Smooth muscle cell (in vitro differentiated cells): ENCODE data around the gene CCDC13. TPM values are rescaled to one million over a fixed set of nuclear protein-coding genes. Genes with fewer than 3 reads are reported as not detected.

Experiments
- DNase-seq: peaks from one replicate; lab custom pipeline; 2025; ENCODE audit not compliant: unreplicated experiment; lab: John Stamatoyannopoulos, UW
- H2AFZ ChIP-seq: fragments of 200-600 bp; sonication (generic); 2 replicates; pipeline ENCODE4 v1.6.0; 2016; ENCODE audit warnings: antibody characterized with exemption, low read depth, mild to moderate bottlenecking
- H3F3A ChIP-seq: fragments of 200-600 bp; sonication (generic); 2 replicates; pipeline ENCODE4 v1.6.0; 2017; ENCODE audit warnings: antibody characterized with exemption, low read depth
- H3K27ac ChIP-seq: fragments of 200-600 bp; sonication (generic); 2 replicates; pipeline ENCODE4 v1.5.1; 2016; ENCODE audit warnings: low read depth, mild to moderate bottlenecking
- H3K27me3 ChIP-seq: fragments of 200-600 bp; sonication (generic); 2 replicates; pipeline ENCODE4 v1.6.1; 2016; ENCODE audit warnings: low read depth, mild to moderate bottlenecking
- H3K36me3 ChIP-seq: fragments of 200-600 bp; sonication (generic); 2 replicates; pipeline ENCODE4 v1.5.1; 2016; ENCODE audit warnings: low read depth
- H3K4me1 ChIP-seq: fragments of 200-600 bp; sonication (generic); 2 replicates; pipeline ENCODE4 v1.5.1; 2016; ENCODE audit warnings: low read depth
- H3K4me2 ChIP-seq: fragments of 200-600 bp; sonication (generic); 2 replicates; pipeline ENCODE4 v1.6.0; 2016; ENCODE audit warnings: mild to moderate bottlenecking
- H3K4me3 ChIP-seq: fragments of 200-600 bp; sonication (generic); 2 replicates; pipeline ENCODE4 v1.5.1; 2016; ENCODE audit warnings: mild to moderate bottlenecking
- H3K79me2 ChIP-seq: fragments of 200-600 bp; sonication (generic); 2 replicates; pipeline ENCODE4 v1.6.0; 2016; ENCODE audit warnings: low read depth, mild to moderate bottlenecking
- H3K9ac ChIP-seq: fragments of 200-600 bp; sonication (generic); 2 replicates; pipeline ENCODE4 v1.6.0; 2016; ENCODE audit warnings: low read depth
- H3K9me3 ChIP-seq: fragments of 200-600 bp; sonication (generic); replicated peaks from 2 replicates; pipeline ENCODE4 v1.5.1; 2016; ENCODE audit warnings: low read depth
- H4K20me1 ChIP-seq: fragments of 200-600 bp; sonication (generic); 2 replicates; pipeline ENCODE4 v1.6.0; 2016; ENCODE audit warnings: low read depth
- WGBS: methylation state at CpG from one replicate; pipeline ENCODE4 v1.1.7; 2016; ENCODE audit warnings: low lambda C conversion rate; 5-methylcytosine and 5-hydroxymethylcytosine counted together
- polyA plus RNA-seq: library from polyadenylated mRNA; unstranded; fragments of >200 nt; fragmentation: Nextera tagmentation; extraction: Ambion mirVana; gene quantifications from 2 replicates; pipeline ENCODE4 v1.2.1, GENCODE V29; 2016
- total RNA-seq: library from RNA; depleted of rRNA; stranded (reverse); fragments of >200 nt; gene quantifications from 2 replicates; pipeline ENCODE4 v1.2.3, GENCODE V29; 2014
- TF ChIP-seq, protein P1 (sequence below): fragments of 200-600 bp; sonication (generic); IDR thresholded peaks from 2 replicates; pipeline ENCODE4 v1.5.1; 2017; ENCODE audit warnings: borderline replicate concordance, mild to moderate bottlenecking, antibody characterized with exemption; ENCODE audit not compliant: insufficient read depth, poor library complexity, severe bottlenecking

The CCDC13 gene
- total and polyA plus RNA-seq, 2 experiments from 2014 or later: not detected

DNA sequence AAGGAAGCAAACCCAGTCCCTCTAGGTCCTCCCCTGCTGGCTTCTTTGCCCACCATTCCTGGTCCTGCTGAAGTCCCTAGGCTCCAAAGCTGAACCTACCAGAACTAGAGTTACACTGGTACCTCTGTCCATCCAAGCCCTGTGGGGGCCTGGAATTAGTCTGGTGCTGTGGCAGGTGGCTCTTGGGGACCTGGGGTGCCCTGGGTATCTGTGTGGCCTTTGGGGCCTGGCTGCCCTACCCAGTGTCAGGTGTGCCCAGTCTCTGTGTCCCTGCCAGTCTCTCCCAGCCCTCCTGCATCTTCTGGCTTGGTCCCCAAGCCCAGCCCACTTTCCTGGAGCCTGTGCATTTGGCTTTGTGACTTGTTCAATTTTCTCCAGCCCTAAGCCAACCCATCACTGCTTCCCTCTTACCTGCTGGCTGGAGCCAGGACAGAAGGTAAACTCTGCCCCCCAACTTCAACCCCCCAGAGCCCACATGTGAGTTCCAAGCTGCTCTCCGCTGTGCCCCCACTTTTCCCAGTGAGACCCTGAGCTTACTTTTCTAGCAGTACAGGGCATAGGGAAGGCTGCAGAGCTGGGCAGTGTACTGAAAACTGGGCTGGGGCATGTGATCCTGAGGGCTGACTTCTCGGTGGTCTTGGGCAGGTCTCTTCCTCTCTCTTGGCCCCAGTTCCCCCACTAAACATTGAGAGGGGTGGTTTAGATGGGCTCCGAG is 42.2 kb downstream of the CCDC13 start:
- Histone ChIP-seq H3K9me3 (no peaks in the 10 kb centered on the region), H4K20me1 (no peaks in the 10 kb centered on the region), H3K27ac (no peak overlapping the region), H3F3A (no peaks in the 10 kb centered on the region), H3K4me1 (peaks cover 4% of the 10 kb centered on the region), H3K79me2 (no peaks in the 10 kb centered on the region), H3K36me3 (no peaks in the 10 kb centered on the region), H3K4me2 (no peak overlapping the region), H3K9ac (no peak overlapping the region), H3K27me3 (no peaks in the 10 kb centered on the region), H3K4me3 (no peak overlapping the region), H2AFZ (no peak overlapping the region)
- TF ChIP-seq, protein P1, sequence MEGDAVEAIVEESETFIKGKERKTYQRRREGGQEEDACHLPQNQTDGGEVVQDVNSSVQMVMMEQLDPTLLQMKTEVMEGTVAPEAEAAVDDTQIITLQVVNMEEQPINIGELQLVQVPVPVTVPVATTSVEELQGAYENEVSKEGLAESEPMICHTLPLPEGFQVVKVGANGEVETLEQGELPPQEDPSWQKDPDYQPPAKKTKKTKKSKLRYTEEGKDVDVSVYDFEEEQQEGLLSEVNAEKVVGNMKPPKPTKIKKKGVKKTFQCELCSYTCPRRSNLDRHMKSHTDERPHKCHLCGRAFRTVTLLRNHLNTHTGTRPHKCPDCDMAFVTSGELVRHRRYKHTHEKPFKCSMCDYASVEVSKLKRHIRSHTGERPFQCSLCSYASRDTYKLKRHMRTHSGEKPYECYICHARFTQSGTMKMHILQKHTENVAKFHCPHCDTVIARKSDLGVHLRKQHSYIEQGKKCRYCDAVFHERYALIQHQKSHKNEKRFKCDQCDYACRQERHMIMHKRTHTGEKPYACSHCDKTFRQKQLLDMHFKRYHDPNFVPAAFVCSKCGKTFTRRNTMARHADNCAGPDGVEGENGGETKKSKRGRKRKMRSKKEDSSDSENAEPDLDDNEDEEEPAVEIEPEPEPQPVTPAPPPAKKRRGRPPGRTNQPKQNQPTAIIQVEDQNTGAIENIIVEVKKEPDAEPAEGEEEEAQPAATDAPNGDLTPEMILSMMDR: no peak
- DNase-seq: no peak
- WGBS: 96% methylated on average over 3 of the region's 3 CpGs

DNA sequence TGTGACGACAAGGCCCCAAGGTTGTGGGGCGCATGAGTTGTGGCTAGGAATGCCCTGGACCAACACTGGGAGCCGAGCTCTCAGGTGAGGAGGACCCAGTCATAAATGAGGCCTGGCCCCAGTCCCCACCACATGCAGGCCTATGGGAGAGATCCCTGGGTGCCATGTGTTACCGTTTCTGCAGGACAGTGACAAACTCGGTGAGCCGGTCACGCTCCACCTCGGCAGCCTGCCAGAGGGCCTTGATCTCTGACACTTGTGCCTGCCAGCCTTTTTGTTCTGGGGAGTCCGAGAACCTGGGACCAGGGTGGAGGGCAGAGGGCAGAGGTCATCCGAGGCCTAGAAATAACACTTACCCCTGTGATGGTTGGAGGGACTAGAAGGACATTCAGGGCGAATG is 42.8 kb downstream of the CCDC13 start:
- 96% methylated on average over 11 of the region's 11 CpGs for WGBS
- no peaks in the 10 kb centered on the region for H3F3A ChIP-seq
- H3K27ac ChIP-seq: no peak overlapping the region
- H2AFZ ChIP-seq: no peak overlapping the region
- no peaks in the 10 kb centered on the region for H3K79me2 ChIP-seq
- DNase-seq: no peak
- H3K9me3 ChIP-seq: no peaks in the 10 kb centered on the region
- peaks cover 4% of the 10 kb centered on the region for H3K4me1 ChIP-seq
- no peak overlapping the region for H3K4me2 ChIP-seq
- H3K36me3 ChIP-seq: no peaks in the 10 kb centered on the region
- no peak overlapping the region for H3K9ac ChIP-seq
- no peak overlapping the region for H3K4me3 ChIP-seq
- no peaks in the 10 kb centered on the region for H3K27me3 ChIP-seq
- TF ChIP-seq, protein P1: no peak
- H4K20me1 ChIP-seq: no peaks in the 10 kb centered on the region

DNA sequence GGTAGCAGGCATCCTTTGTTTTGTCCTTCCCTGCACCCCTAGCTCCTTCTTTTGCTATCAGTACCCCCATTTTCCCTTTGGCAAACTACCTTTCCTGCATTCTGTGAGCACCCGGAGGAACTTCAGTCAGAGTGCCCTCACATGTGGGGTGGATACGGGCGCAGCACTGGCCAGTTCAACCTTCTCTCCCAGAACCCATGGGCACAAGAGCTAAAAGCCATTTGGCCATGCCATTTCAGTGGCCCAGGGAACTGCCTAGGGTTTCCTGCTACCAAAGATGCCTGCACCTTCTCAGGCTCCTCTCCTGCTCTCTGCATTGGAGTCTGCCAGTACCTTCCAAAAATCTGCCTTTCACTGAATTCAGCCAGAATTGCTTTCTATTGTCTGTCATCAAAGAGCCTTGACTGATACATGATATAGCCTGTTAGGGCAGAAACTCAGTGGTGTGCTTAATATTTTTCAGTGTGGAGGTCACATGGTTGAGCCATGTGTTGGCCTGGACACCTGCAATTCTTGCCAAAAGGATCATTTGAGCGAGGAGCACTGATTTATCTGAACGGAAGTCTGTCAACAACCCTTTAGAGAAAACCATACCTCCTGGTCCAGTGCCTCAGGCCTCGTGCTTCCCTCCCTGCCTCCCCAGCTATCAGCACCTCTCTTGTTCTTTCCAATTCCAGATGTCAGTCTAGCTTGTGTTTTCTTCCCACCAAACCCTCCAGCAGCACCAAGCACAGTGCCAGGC is 43.5 kb downstream of the CCDC13 start:
- H3F3A ChIP-seq: no peaks in the 10 kb centered on the region
- H3K9me3 ChIP-seq: no peaks in the 10 kb centered on the region
- no peak overlapping the region for H2AFZ ChIP-seq
- no peak overlapping the region for H3K4me2 ChIP-seq
- peaks cover 4% of the 10 kb centered on the region for H3K4me1 ChIP-seq
- no peaks in the 10 kb centered on the region for H4K20me1 ChIP-seq
- H3K27ac ChIP-seq: no peak overlapping the region
- H3K27me3 ChIP-seq: no peaks in the 10 kb centered on the region
- no peaks in the 10 kb centered on the region for H3K79me2 ChIP-seq
- no peak overlapping the region for H3K9ac ChIP-seq
- TF ChIP-seq, protein P1: no peak
- no peak for DNase-seq
- no peaks in the 10 kb centered on the region for H3K36me3 ChIP-seq
- 90% methylated on average over 6 of the region's 6 CpGs for WGBS
- H3K4me3 ChIP-seq: no peak overlapping the region
